K562 (cell line): ENCODE measurements around the gene DLK1.

Experiments used
- FOXJ3 ChIP-seq: sonication (generic); formaldehyde crosslinking; IDR thresholded peaks from 2 replicates; pipeline ENCODE4 v1.4.0; 2020; ENCODE audit warnings: mild to moderate bottlenecking, missing genetic modification reagents
- IRF9 ChIP-seq: fragments of 450-650 bp; IDR thresholded peaks from 2 replicates; pipeline ENCODE4 v1.6.1; 2016; ENCODE audit warnings: missing biosample characterization, missing genetic modification characterization
- LCOR ChIP-seq: sonication (generic); formaldehyde crosslinking; IDR thresholded peaks from 2 replicates; pipeline ENCODE4 v1.8.0; 2022; ENCODE audit warnings: mild to moderate bottlenecking, missing genetic modification reagents
- MAX ChIP-seq: sonication (generic); formaldehyde crosslinking; IDR thresholded peaks from 2 replicates; pipeline ENCODE4 v1.9.0; 2022; ENCODE audit warnings: mild to moderate bottlenecking, missing genetic modification reagents
- POLR2AphosphoS5 ChIP-seq: IDR thresholded peaks from 2 replicates; pipeline ENCODE4 v1.6.1; 2011; ENCODE audit warnings: mild to moderate bottlenecking, low read depth, low read length, moderate library complexity; ENCODE audit not compliant: control insufficient read depth, insufficient read depth
- PTBP1 ChIP-seq: fragments of 200-400 bp; formaldehyde crosslinking; IDR thresholded peaks from 2 replicates; pipeline ENCODE4 v1.6.1; 2017; ENCODE audit warnings: low read depth, low read length
- RB1 ChIP-seq: fragments of 450-650 bp; IDR thresholded peaks from 2 replicates; pipeline ENCODE4 v1.6.1; 2017; ENCODE audit warnings: low read depth, mild to moderate bottlenecking
- RBM39 ChIP-seq: fragments of 200-400 bp; formaldehyde crosslinking; optimal IDR thresholded peaks from 2 replicates; pipeline ENCODE3; 2018; ENCODE audit warnings: low read depth, low read length
- SAP30 ChIP-seq: fragments of 200-600 bp; sonication (generic); IDR thresholded peaks from 2 replicates; pipeline ENCODE4 v1.6.1; 2012; ENCODE audit warnings: borderline replicate concordance, low read depth, mild to moderate bottlenecking, moderate library complexity, low read length, control low read depth, inconsistent platforms; ENCODE audit not compliant: insufficient read depth, poor library complexity, severe bottlenecking
- TARDBP ChIP-seq: fragments of 450-650 bp; IDR thresholded peaks from 2 replicates; pipeline ENCODE4 v1.6.1; 2016
- TBL1XR1 ChIP-seq, 2 experiments: IDR thresholded peaks; 2 replicates each; pipeline ENCODE4 v1.6.1; 2012; ENCODE audit warnings: improper control_type of control experiment in 2 of 2, low read length in 2 of 2, mild to moderate bottlenecking in 1 of 2
- TCF7L2 ChIP-seq: fragments of 150-350 bp; IDR thresholded peaks from 2 replicates; pipeline ENCODE4 v1.6.1; 2016; ENCODE audit warnings: low read depth, mild to moderate bottlenecking, low read length, moderate library complexity
- ZBTB8A ChIP-seq: fragments of 450-650 bp; IDR thresholded peaks from 2 replicates; pipeline ENCODE4 v1.6.1; 2018; ENCODE audit warnings: mild to moderate bottlenecking, moderate library complexity; ENCODE audit not compliant: partially characterized antibody
- ZNF232 ChIP-seq: sonication (generic); formaldehyde crosslinking; IDR thresholded peaks from 2 replicates; pipeline ENCODE4 v1.8.0; 2022; ENCODE audit warnings: mild to moderate bottlenecking, missing genetic modification reagents

GRCh38 chr14:100780646-100781355, 54.1 kb downstream of the DLK1 start:
- TF ChIP-seq POLR2AphosphoS5 (no peak), ZNF232 (CRISPR knock-in tag) (no peak), SAP30 (no peak), RBM39 (no peak), IRF9 (tag) (no peak), TARDBP (no peak), TCF7L2 (no peak), FOXJ3 (no peak), LCOR (CRISPR knock-in tag) (no peak), PTBP1 (no peak), ZBTB8A (no peak), TBL1XR1 (IDR thresholded peaks at IDR 0.05; ENCODE audit: low read length in 2 of 2) (no peak), RB1 (no peak), MAX (CRISPR knock-in tag) (no peak)
